ENCODE results near the gene EXOC1. TPM values are rescaled to one million over a fixed set of nuclear protein-coding genes. Genes with fewer than 3 reads are reported as not detected.

Gene EXOC1
- total and polyA plus RNA-seq, 4 donors, result 4.2 to 18.0 (median 8.5) TPM

GRCh38 chr4:55880652-55881280, 27.3 kb downstream of the EXOC1 start:
- Histone ChIP-seq H3K36me3 (ENCODE audit: control insufficient read depth in 4 of 4, insufficient read depth in 3 of 4, low read depth in 1 of 4, low read length in 3 of 4) (peaks cover 4 to 36% (median 28%) of the 10 kb centered on the region in 4 donors), H3K4me1 (ENCODE audit: control insufficient read depth in 4 of 4, insufficient read depth in 4 of 4, low read length in 3 of 4) (no peaks in the 10 kb centered on the region), H3K9ac (ENCODE audit: low read depth in 1 of 2, low read length in 2 of 2) (no peak overlapping the region), H3K9me3 (ENCODE audit: control insufficient read depth in 4 of 4, low read length in 3 of 4) (no peaks in the 10 kb centered on the region), H3K27me3 (ENCODE audit: control insufficient read depth in 4 of 4, insufficient read depth in 4 of 4, low read length in 3 of 4) (no peaks in the 10 kb centered on the region), H3K4me3 (ENCODE audit: low read depth in 1 of 3, low read length in 3 of 3) (no peak overlapping the region), H3K27ac (ENCODE audit: low read depth in 1 of 2, low read length in 2 of 2) (no peak overlapping the region)
- no peak for DNase-seq (ENCODE audit: low spot score)
- over 99% methylated on average over 3 of the region's 3 CpGs for WGBS
- TF ChIP-seq NR2F2 (IDR thresholded peaks at IDR 0.05) (no peak), EGR1 (IDR thresholded peaks at IDR 0.05; ENCODE audit: low read depth in 2 of 2) (no peak), CTCF (IDR thresholded peaks at IDR 0.05; ENCODE audit: low read depth, low read length, missing input control) (no peak), YY1 (IDR thresholded peaks at IDR 0.05) (no peak), FOXA1 (IDR thresholded peaks at IDR 0.05) (no peak), GABPA (IDR thresholded peaks at IDR 0.05 in 1 of 2, conservative IDR thresholded peaks at IDR 0.05 in 1 of 2) (no peak), RXRA (IDR thresholded peaks at IDR 0.05) (no peak), ATF3 (IDR thresholded peaks at IDR 0.05) (no peak), HNF4G (IDR thresholded peaks at IDR 0.05) (no peak), JUND (IDR thresholded peaks at IDR 0.05) (no peak), TAF1 (conservative IDR thresholded peaks at IDR 0.05) (no peak), HNF4A (conservative IDR thresholded peaks at IDR 0.05) (no peak), SP1 (IDR thresholded peaks at IDR 0.05) (no peak), REST (IDR thresholded peaks at IDR 0.05) (no peak), ZBTB33 (IDR thresholded peaks at IDR 0.05) (no peak), RAD21 (IDR thresholded peaks at IDR 0.05) (no peak)

All from liver (tissue), 9 donors.